CD4-positive, alpha-beta T cell treated with Interferon alpha-2 for 1 hour (primary cell): Measurements from ENCODE around the gene KIF23.
"Not testable (repeated sequence)": the region's sequence is repeated elsewhere in the genome, so short reads cannot be mapped to it uniquely, and the experiment has no call there.

Source experiments
- DNase-seq, 2 donors: peaks; one replicate each; pipeline ENCODE4 v3.0.0-alpha.2; 2020 to 2022

KIF23 gene

DNA sequence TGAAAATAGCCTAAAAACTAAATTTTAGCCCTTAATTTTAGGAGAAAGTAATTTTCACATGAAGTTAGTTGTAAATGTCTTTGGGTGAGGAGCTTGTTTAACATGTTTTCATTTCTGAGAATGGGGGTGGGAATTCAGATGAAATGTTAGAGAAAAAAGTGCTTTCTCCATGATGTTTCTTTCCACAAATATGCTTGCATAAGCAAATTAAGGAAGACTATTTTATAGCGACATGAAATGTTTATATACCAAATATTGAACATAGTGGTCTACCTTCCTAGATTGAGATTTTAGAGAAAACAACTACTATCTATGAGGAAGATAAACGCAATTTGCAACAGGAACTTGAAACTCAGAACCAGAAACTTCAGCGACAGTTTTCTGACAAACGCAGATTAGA lies 25.5 kb downstream of the KIF23 start:
- DNase-seq, result no peak

- DNase-seq, result peak in 1 of 2 donors; percentile 25
These were observed 29.0 kb downstream of the KIF23 start for GRCh38 chr15:69443032-69443611.

- DNase-seq, result no peak
These were observed 30.5 kb downstream of the KIF23 start for GRCh38 chr15:69444686-69445085.

DNA sequence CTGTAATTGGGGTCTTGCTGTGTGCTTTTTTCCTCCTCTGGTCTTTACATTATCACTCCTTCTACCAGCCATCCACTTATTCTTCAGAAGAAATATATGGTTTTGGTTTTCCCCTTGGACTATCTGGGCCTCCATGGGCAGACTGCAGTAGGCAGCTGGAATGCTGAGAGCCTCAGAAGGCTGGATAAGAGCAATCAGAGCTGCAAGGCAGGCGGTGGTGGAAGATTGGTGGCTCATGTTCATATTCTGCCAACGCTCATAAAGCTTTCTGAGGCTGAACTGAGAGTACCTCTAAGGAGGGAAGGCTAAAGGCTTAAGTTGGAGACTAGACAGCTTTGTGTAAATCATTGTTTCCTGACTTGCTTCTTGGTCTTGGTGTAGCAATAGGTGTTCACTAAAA lies 32.8 kb downstream of the KIF23 start:
- DNase-seq, result no peak

GRCh38 chr15:69450221-69450620 lies 36.1 kb downstream of the KIF23 start:
- not testable (repeated sequence) for DNase-seq

DNA sequence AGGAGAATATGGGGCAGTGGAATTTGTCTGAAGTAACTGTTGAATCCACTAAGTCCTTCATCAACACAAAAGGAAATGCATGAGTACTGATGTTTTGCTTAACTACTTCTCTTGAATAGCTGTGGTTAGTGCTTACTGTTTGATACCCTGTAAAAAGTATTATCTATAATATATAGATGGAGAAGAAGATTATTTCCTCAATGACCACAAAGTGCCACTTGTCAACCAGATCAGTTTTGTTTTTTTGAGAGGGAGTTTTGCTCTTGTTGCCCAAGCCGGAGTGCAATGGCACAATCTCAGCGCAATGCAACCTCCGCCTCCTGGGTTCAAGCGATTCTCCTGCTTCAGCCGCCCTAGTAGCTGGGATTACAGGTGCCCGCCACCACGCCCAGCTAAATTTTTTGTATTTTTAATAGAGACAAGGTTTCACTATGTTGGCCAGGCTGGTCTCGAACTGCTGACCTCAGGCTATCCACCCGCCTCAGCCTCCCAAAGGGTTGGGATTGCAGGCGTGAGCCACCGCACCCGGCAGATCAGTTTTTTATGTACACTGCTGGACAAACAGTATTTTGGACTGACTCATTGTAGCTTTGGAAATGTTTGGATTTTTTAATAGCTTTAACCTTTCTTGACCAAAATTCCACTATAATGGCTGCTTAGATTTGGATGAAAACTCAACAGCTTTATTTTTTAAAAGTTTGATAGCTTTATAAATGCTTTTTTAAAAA lies 37.0 kb downstream of the KIF23 start:
- no peak for DNase-seq

DNA sequence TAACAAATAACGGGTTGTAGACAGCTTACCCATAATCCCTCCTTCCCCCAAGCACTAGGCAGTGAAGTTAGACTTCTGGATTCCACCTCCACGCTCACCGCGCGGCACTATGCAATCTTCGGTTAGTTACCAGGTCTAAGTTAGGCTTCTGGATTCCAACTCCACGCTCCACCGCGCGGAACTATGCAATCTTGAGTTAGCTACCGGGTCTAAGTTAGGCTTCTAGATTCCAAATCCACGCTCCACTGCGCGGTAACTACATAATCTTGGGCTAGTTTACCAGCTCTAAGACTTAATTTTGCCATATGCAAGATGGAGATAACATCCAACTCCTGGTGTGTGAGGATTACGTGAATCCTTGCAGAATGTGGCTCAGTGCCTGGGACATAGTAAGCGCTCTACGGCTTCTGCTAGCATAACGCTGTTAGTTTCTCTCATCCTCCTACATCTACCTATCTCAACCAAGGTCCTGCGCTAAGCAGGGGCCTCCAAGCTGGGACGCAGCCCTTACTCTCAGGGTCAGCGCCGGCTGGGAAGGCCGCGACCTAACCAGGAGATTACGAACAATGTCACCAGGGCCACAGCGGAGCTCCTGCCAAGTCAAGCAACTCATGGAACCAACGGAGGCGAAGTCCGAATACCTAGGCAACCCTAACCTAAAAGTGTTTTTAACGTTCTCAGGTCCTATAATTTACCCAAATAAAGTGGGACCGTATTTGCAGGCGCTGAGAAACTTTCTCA lies 38.0 kb downstream of the KIF23 start:
- peak in 1 of 2 donors; percentile 25 for DNase-seq

DNA sequence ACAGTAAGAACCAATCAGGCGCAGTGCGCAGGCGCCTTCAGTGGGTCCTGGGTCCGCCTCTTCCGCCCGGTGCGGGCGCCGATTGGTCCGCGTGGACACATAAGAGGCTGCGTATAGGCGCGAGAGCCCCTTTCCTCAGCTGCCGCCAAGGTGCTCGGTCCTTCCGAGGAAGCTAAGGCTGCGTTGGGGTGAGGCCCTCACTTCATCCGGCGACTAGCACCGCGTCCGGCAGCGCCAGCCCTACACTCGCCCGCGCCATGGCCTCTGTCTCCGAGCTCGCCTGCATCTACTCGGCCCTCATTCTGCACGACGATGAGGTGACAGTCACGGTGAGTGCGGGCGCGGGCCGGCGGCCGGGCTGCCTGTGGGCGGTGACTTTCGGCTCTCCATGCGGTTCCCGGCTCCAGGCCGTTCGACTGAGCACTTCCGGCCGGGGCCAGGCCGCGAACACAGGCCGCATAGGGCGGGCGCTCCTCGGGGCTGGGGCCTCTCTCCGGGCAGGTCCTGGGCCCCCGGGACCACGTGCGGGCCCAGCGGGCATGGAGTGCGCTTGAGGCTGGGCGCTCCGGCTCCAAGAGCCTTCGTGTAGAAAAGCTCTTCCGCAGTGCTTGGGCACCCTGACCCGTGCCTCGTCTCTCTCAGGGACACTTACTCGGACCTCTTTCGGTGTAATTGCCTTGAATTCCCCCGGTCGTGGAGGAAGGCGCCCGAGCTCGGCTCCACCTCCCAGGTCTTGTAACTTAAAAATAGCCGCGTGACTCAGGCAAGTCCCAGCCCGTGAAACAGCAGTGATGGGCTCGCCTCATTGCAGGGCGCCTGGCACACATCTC lies 38.8 kb downstream of the KIF23 start, which contains the start of gene RPLP1:
Gene RPLP1 (plus strand): TSS at position 127 of the 830 bp plus-strand sequence. CDS start 131 bp downstream, at position 258.
- DNase-seq, result peak; percentile 96 to 97

GRCh38 chr15:69454953-69455352 lies 40.8 kb downstream of the KIF23 start:
- no peak for DNase-seq

DNA sequence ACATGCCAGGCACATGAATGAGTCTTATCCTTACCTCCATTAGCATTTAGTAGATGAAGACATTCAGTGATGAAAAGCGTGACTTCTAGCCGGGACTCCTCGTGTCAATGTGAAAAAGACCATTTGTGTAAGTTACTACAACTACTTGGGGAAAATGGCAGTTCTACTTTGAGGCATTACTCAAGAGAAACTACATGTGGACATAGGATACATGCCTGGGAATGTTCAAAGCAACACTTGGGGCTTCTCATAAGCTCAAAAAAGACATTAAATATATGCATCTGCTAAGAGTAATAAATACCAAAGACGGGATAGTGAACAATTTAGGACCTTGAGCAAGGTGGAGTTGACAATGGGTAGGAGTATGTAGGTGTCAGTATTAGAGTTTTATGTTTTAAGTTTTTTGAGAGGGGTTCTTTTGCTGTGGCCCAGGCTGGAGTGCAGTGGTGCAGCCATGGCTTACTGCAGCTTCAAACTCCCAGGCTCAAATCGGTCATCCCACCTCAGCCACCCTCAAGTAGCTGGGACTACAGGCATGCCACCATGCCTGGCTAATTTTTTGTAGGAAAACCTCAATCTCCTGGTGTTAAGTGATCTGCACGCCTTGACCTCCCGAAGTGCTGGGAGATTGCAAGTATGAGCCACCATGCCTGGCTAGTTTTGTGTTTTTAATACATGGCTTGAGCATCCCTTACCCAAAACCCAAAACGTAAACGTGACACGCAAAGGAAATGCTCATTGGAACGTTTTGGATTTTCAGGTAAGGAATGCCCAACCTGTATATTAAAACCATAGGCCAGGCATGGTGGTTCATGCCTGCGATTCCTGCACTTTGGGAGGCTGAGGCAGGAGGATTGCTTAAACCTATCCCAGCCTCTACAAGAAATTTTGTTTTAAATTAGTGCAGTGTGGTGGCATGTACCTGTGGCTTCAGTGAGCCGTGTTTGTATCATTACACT lies 42.3 kb downstream of the KIF23 start:
- DNase-seq, result no peak

DNA sequence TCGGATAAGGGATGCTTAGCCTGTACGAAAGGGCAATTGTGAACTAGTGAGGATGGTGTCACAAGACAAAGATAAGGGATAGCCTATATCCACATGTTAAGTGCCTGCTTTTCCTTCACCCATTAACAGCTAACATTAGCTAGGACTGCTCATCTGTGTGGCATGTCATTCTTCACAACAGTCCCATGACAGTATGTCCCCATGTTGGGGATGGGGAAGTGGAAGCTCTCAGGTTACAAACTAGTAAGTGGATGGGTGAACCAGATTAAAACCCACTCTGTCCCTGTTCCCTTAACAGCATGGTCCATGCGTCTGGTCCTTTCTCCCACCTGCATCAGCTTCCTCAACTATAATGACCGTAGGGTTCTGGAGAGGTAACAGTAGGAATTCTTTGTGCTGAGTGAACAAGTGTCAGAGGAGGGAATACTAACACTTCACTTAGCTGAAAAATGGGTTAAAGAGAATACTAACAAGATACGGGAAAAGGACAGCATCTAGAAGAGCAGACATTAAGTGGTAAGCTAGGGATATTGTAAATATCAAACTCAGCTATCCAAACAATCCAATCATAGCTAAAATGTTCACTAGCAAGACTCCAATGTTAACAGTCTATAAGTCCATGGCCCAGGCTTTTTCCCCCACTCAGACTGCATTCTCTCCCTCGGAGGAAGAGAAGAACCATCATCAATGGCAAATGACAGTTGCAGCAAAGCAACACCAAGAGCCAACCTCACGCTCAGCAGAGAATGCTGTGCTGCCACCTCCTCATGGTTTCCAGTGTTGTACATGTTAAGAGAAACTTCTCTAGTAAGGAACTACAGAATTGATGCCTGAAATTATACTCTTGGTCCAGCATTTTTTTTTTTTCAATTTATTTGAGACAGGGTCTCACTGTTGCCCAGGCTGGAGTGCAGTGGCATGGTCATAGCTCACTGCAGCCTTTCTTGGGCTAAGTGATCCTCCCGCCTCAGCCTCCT lies 43.4 kb downstream of the KIF23 start:
- no peak for DNase-seq

GRCh38 chr15:69459066-69459465 lies 44.9 kb downstream of the KIF23 start:
- DNase-seq, result no peak

DNA sequence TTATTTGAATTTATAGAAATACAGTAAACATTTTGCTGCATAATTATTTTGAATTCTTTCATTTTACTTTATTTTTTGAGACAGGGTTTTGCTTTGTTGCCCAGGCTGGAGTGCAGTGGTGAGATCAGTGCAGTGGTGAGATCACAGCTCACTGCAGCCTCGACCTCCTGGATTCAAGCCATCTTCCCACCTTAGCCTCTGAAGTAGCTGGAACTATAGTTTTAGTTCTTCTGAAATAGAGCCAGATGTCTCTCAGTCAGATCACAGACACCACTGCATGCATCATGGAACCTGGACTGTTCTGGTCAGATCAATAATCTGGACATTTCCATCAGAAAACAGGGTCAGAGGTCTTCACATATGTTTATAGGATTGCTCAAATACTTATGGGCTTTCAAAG lies 46.3 kb downstream of the KIF23 start:
- no peak for DNase-seq

GRCh38 chr15:69462030-69462492 lies 47.9 kb downstream of the KIF23 start:
- DNase-seq, result no peak

GRCh38 chr15:69462493-69463181 lies 48.5 kb downstream of the KIF23 start:
- peak; percentile 93 to 95 for DNase-seq

DNA sequence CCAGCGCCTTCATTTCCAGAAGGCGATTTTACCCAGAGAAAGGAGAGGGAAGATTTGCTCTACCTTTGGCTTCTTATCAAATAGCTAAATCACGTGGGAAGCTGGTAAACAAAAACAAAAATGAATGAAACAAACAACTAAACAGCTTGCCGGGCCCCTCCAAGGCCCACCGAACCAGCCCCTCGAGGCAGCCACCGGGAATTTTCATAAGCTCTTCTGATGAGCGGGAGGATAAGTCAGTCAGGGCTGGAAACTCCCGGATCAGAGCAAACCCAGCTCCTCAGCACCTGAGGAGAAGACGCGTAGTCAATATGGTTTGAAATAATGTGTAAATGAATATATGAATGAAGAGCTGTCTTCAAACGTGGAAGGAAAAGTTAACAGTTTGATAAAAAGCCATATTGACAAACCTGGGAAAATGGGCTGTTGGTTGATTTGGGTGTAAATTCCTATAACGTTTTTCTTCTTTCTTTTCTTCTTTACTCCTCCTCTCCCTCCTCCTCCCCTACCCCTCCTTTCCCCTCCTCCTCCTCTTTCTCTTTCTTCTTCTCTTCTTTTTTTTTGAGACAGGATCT lies 49.1 kb downstream of the KIF23 start:
- DNase-seq, result no peak

GRCh38 chr15:69465253-69465652 lies 51.1 kb downstream of the KIF23 start:
- no peak for DNase-seq

DNA sequence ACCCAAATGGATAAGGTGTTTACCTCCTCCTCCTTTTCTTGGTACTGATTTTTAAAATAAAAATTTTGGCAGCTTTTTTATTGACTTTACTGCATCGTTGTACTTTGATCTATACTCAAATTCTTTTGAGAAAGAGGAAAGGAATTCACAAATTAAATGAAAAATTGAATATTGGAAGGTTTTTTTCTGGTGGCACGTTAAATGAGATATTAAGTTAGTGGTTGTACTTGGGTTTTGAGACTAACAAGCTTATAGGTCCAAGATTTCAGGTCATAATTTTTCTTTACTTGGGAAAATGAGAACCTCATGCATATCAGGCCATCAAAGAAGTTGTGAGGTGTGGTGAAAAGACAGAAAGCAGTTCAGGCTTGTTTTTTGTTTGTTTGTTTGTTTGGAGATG lies 52.6 kb downstream of the KIF23 start:
- no peak for DNase-seq

DNA sequence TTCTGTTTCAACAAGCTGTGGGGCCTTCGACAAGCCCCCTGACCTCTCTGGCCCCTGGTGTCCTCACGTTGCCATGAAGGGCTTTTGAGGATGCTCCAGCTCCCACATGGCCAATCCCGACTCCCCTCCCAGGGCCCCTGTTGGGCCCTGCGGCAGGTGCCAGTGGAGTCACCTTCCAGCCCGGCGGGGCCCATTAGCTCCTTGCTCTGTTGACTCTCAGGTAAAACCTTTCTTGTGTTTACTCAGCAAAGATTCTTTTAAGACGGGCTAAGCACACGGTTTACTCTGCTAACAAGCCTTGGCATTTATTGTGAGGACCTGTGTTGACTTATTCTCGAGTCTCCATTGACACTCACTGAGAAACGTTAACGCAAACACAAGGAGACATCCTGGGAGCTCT lies 53.5 kb downstream of the KIF23 start:
- DNase-seq, result no peak
